Upper lobe of left lung (tissue), 4 donors: ENCODE measurements around the gene IMPACT.

Source experiments
- CTCF ChIP-seq, 6 experiments: fragments of 450-650 bp in 4 of 6; fragments of 200-600 bp in 2 of 6; sonication (generic) in 2 of 6; IDR thresholded peaks; one replicate each; pipeline ENCODE4 v1.5.1; 2016 to 2019; ENCODE audit warnings: antibody characterized with exemption in 6 of 6
- EP300 ChIP-seq, 4 donors: sonication (generic); formaldehyde crosslinking; IDR thresholded peaks; one replicate each; pipeline ENCODE4 v1.5.1; 2017; ENCODE audit warnings: antibody characterized with exemption in 4 of 4, control low read depth in 2 of 4
- POLR2A ChIP-seq, 4 donors: fragments of 450-650 bp; IDR thresholded peaks; one replicate each; pipeline ENCODE4 v1.5.1; 2016 to 2017; ENCODE audit warnings: antibody characterized with exemption in 4 of 4, mild to moderate bottlenecking in 2 of 4
- POLR2AphosphoS5 ChIP-seq, 2 donors: sonication (generic); formaldehyde crosslinking; IDR thresholded peaks; one replicate each; pipeline ENCODE4 v1.5.1; 2017; ENCODE audit warnings: antibody characterized with exemption in 2 of 2

DNA sequence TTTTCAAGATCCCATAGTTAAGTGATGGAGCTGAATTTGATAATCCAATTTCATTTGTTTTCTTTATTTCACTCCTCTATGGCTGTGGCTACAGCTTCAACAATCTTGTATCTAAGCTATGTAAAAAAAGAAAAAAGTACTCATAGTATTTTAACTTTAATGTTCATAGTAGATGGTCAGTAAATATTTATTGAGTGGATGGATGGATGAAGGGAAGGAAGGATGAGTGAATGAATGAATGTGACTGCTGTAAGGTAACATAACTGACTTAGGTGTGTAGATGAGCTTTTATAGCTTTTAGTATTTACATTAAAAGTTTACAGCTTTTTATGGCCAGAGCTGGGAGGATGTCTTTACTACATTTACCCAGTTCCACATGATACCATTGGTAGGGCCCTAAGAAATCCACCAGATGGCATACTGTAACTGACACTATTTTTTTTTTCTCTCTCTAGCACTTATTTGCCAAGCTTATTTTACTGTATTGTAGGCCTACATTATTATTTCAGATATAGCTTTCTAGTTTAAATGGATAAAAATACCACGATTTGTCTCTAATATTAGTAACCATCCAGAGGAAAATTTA is 20.6 kb downstream of the IMPACT start:
- TF ChIP-seq POLR2A (IDR thresholded peaks at IDR 0.05) (no peak), CTCF (IDR thresholded peaks at IDR 0.05) (no peak), EP300 (IDR thresholded peaks at IDR 0.05) (no peak), POLR2AphosphoS5 (IDR thresholded peaks at IDR 0.05) (no peak)
